B cell (primary cell): ENCODE data around the gene KCNJ11. TPM values are rescaled to one million over a fixed set of nuclear protein-coding genes. Genes with fewer than 3 reads are reported as not detected.

Source experiments
- ATAC-seq: fragments of 200-7000 bp; cut with Tn5 transposase; one replicate; pipeline ENCODE4 v1.10.0; 2021; ENCODE audit warnings: low read depth, mild to moderate bottlenecking, moderate number of reproducible peaks, moderate library complexity
- CTCF ChIA-PET: fragments of 350-600 bp; sonication (Branson Sonifier 250); formaldehyde crosslinking; loops from one replicate; lab custom pipeline; 2021; ENCODE audit warnings: antibody characterized with exemption, inconsistent platforms; lab: Charles Lee
- POLR2A ChIA-PET: fragments of 350-600 bp; sonication (Branson Sonifier 250); formaldehyde crosslinking; loops from one replicate; lab custom pipeline; 2021; ENCODE audit warnings: antibody characterized with exemption; lab: Charles Lee
- DNase-seq: peaks from one replicate; pipeline ENCODE4 v3.0.0; 2013
- H2AFZ ChIP-seq: 2 replicates; pipeline ENCODE4 v1.6.1; 2012; ENCODE audit warnings: mild to moderate bottlenecking, low read depth, low read length; ENCODE audit not compliant: insufficient read depth, poor library complexity, severe bottlenecking
- H3K27ac ChIP-seq, 2 donors: 1 replicate in 1 of 2; 2 replicates in 1 of 2; pipeline ENCODE4 v1.5.1; 2012 to 2013; ENCODE audit warnings: low read length in 2 of 2, mild to moderate bottlenecking in 2 of 2, moderate library complexity in 1 of 2
- H3K27me3 ChIP-seq, 4 experiments: fragments of 200-600 bp in 1 of 4; sonication (generic) in 1 of 4; replicated peaks in 1 of 4; 1 replicate in 2 of 4; 2 replicates in 2 of 4; pipeline versions ENCODE4 v1.6.1 to v1.7.0; 2013 to 2016; ENCODE audit warnings: low read length in 3 of 4, mild to moderate bottlenecking in 2 of 4, mixed read lengths in 1 of 4, moderate library complexity in 1 of 4; ENCODE audit not compliant: insufficient read depth in 4 of 4, control insufficient read depth in 3 of 4; ENCODE audit errors: control extremely low read depth in 1 of 4
- H3K36me3 ChIP-seq, 2 experiments: replicated peaks in 1 of 2; 1 replicate in 1 of 2; 2 replicates in 1 of 2; pipeline versions ENCODE4 v1.6.1 to v1.7.1; 2013; ENCODE audit warnings: low read length in 1 of 2; ENCODE audit not compliant: insufficient read depth in 2 of 2, control insufficient read depth in 1 of 2; ENCODE audit errors: control extremely low read depth in 1 of 2, extremely low read depth in 1 of 2
- H3K4me1 ChIP-seq, 2 donors: fragments of 200-600 bp in 1 of 2; sonication (generic) in 1 of 2; 1 replicate in 1 of 2; 2 replicates in 1 of 2; pipeline versions ENCODE4 v1.5.1 to v1.6.1; 2013 to 2017; ENCODE audit warnings: low read length in 2 of 2; ENCODE audit not compliant: control insufficient read depth in 2 of 2, insufficient read depth in 2 of 2
- H3K4me2 ChIP-seq: replicated peaks from 2 replicates; pipeline ENCODE3; 2012; ENCODE audit warnings: mild to moderate bottlenecking, low read depth, low read length; ENCODE audit not compliant: poor library complexity, severe bottlenecking
- H3K4me3 ChIP-seq, 5 experiments: fragments of 200-600 bp in 1 of 5; sonication (generic) in 1 of 5; 1 replicate in 3 of 5; 2 replicates in 2 of 5; pipeline versions ENCODE4 v1.5.1 to v1.7.0; 2011 to 2016; ENCODE audit warnings: low read length in 4 of 5, mild to moderate bottlenecking in 4 of 5, low read depth in 2 of 5, control low read depth in 1 of 5, moderate library complexity in 1 of 5; ENCODE audit not compliant: insufficient read depth in 1 of 5; ENCODE audit errors: control extremely low read depth in 1 of 5, extremely low read depth in 1 of 5
- H3K79me2 ChIP-seq: fragments of 200-600 bp; sonication (generic); one replicate; pipeline ENCODE4 v1.6.0; 2016; ENCODE audit warnings: low read length; ENCODE audit not compliant: control insufficient read depth, insufficient read depth
- H3K9ac ChIP-seq: fragments of 200-600 bp; sonication (generic); 2 replicates; pipeline ENCODE4 v1.6.1; 2017; ENCODE audit warnings: mild to moderate bottlenecking, low read length, moderate library complexity
- H3K9me3 ChIP-seq, 3 donors: one replicate each; pipeline versions ENCODE4 v1.6.1 to v1.7.1; 2013; ENCODE audit warnings: low read length in 2 of 3; ENCODE audit not compliant: control insufficient read depth in 2 of 3, insufficient read depth in 1 of 3; ENCODE audit errors: control extremely low read depth in 1 of 3
- H4K20me1 ChIP-seq: 2 replicates; pipeline ENCODE4 v1.6.0; 2012; ENCODE audit warnings: mild to moderate bottlenecking, low read length; ENCODE audit not compliant: insufficient read depth, control insufficient read depth, poor library complexity, severe bottlenecking
- H3K27ac Mint-ChIP-seq: one replicate; pipeline ENCODE4 v1.8.0; 2021; ENCODE audit warnings: mixed read lengths
- H3K27me3 Mint-ChIP-seq: one replicate; pipeline ENCODE4 v1.8.0; 2021; ENCODE audit warnings: mixed read lengths
- H3K4me1 Mint-ChIP-seq: one replicate; pipeline ENCODE4 v1.8.0; 2021; ENCODE audit warnings: mixed read lengths
- H3K4me3 Mint-ChIP-seq: one replicate; pipeline ENCODE4 v1.8.0; 2021; ENCODE audit warnings: mixed read lengths
- H3K9me3 Mint-ChIP-seq: one replicate; pipeline ENCODE4 v1.8.0; 2022; ENCODE audit warnings: mixed read lengths; ENCODE audit not compliant: insufficient read depth
- EZH2 ChIP-seq: IDR thresholded peaks from 2 replicates; pipeline ENCODE4 v1.6.1; 2012; ENCODE audit warnings: borderline replicate concordance, low read depth, mild to moderate bottlenecking, moderate library complexity, low read length; ENCODE audit not compliant: insufficient read depth, poor library complexity, severe bottlenecking
- WGBS: methylation state at CpG from one replicate; pipeline ENCODE4 v1.1.5; 2013; ENCODE audit warnings: missing lambda C conversion rate; ENCODE audit not compliant: insufficient coverage; 5-methylcytosine and 5-hydroxymethylcytosine counted together
- intact Hi-C: fragments of 100-400 bp; cut with micrococcal nuclease; formaldehyde crosslinking; loops from one replicate; pipeline ENCODE4 v1.10.0; 2022
- polyA plus RNA-seq: library from polyadenylated mRNA; depleted of rRNA; stranded (reverse); fragments of >200 nt; gene quantifications from 2 replicates; pipeline ENCODE4 v1.2.3, GENCODE V29; 2012
- total RNA-seq, 2 donors: library from RNA; stranded (reverse); fragments of 120-200 nt in 1 of 2; gene quantifications; 1 replicate in 1 of 2; 2 replicates in 1 of 2; pipeline versions ENCODE4 v1.2.3 to v1.2.4, GENCODE V29; 2013 to 2022
- TF ChIP-seq, protein P1 (sequence below): fragments of 200-600 bp; IDR thresholded peaks from one replicate; pipeline ENCODE4 v1.8.0; 2022; ENCODE audit warnings: antibody characterized with exemption, mild to moderate bottlenecking

Gene KCNJ11
- total and polyA plus RNA-seq, 2 donors (not counting 1 experiment from before 2014, with no cell fraction given) = 1.4 to 2.1 TPM

DNA sequence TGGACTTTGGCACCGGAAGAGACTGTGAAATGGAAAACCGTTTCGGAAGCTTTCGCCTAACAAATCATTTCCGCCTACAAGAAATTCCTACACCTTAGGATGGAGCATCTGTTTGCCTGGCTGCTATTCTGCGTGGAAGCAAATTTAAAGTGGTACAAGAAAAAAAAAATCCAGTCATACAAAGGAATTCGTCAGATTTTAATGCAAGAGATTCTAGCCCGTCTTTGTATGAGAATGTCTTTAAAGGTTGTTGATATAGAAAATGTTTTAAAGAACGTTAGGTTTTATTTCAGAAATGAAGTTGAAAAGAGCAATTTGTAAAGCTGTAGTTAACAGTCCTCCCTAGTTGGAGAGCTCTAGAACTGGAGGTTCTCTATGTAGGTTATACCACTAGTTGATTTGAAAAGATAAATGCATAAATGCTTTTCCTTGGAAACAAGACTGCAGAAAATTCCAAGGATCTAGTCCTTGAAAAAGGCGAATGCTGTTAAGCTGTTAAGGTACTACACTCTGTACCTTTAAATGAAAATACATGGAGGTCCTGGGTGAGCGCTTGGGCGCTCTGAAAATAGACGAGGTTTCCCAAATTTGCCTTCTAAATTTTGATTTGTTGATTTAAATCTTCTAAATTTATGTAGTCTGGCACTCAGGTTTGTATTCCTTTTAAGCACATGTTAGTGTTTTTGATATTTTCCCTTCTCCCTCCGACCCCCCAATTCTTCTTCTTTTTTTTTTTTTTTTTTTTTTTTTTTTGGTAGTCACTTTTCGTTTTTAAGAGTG, 34.4 kb downstream of the KCNJ11 start:
- WGBS = 0% methylated on average over 3 of the region's 15 CpGs
- H3K9ac ChIP-seq = peak overlapping the region; percentile 78
- CTCF ChIA-PET = interaction anchor here (0.8 to 2.7 kb wide), 15 partner anchors 8 to 174 kb away, joined by 3 to 12 read pairs (median 4); partner anchors contain the start of gene KCNJ11
- peaks cover 0 to 34% (median 21%) of the 10 kb centered on the region in 4 experiments for H3K27me3 ChIP-seq
- peak overlapping the region; percentile 99 for H3K4me2 ChIP-seq
- peak overlapping the region; percentile 51 to 78 (median 62) for H3K4me3 ChIP-seq
- H3K27me3 Mint-ChIP-seq = peaks cover 37% of the 10 kb centered on the region
- H3K36me3 ChIP-seq = no peaks in the 10 kb centered on the region
- no peak overlapping the region for H3K27ac ChIP-seq
- TF ChIP-seq, protein P1, sequence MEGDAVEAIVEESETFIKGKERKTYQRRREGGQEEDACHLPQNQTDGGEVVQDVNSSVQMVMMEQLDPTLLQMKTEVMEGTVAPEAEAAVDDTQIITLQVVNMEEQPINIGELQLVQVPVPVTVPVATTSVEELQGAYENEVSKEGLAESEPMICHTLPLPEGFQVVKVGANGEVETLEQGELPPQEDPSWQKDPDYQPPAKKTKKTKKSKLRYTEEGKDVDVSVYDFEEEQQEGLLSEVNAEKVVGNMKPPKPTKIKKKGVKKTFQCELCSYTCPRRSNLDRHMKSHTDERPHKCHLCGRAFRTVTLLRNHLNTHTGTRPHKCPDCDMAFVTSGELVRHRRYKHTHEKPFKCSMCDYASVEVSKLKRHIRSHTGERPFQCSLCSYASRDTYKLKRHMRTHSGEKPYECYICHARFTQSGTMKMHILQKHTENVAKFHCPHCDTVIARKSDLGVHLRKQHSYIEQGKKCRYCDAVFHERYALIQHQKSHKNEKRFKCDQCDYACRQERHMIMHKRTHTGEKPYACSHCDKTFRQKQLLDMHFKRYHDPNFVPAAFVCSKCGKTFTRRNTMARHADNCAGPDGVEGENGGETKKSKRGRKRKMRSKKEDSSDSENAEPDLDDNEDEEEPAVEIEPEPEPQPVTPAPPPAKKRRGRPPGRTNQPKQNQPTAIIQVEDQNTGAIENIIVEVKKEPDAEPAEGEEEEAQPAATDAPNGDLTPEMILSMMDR = no peak
- TF ChIP-seq EZH2 = peak; percentile 40
- ATAC-seq = no peak
- H3K4me1 ChIP-seq = peaks cover 29 to 34% of the 10 kb centered on the region in 2 donors
- H3K9me3 Mint-ChIP-seq = peaks cover under 1% of the 10 kb centered on the region
- H3K9me3 ChIP-seq = peaks cover 0 to 22% (median 1%) of the 10 kb centered on the region in 3 donors
- H4K20me1 ChIP-seq = no peaks in the 10 kb centered on the region
- no peak overlapping the region for H3K27ac Mint-ChIP-seq
- peak overlapping the region; percentile 86 for H2AFZ ChIP-seq
- peak overlapping the region; percentile 95 for H3K4me3 Mint-ChIP-seq
- H3K79me2 ChIP-seq = no peaks in the 10 kb centered on the region
- no peak for DNase-seq
- POLR2A ChIA-PET = interaction anchor here (0.7 kb wide), 1 partner anchor 249 kb away, joined by 3 read pairs; no protein-coding TSS in a partner anchor
- peaks cover 32% of the 10 kb centered on the region for H3K4me1 Mint-ChIP-seq
- intact Hi-C loops = loop anchor here (1.0 to 10.0 kb wide), 7 partner anchors 30 to 619 kb away; partner anchors contain the start of genes C11orf58, NUCB2 and RPS13
